Skeletal muscle tissue (tissue), 4 donors: Measurements from ENCODE around the gene ITCH. TPM values are rescaled to one million over a fixed set of nuclear protein-coding genes. Genes with fewer than 3 reads are reported as not detected.

Experiments
- H3K27ac ChIP-seq: one replicate; pipeline ENCODE4 v1.7.0; 2013; ENCODE audit warnings: mild to moderate bottlenecking, low read depth, low read length, inconsistent platforms
- H3K27me3 ChIP-seq, 3 donors: one replicate each; pipeline ENCODE4 v1.7.0; 2013; ENCODE audit warnings: low read length in 3 of 3; ENCODE audit not compliant: control insufficient read depth in 3 of 3, insufficient read depth in 3 of 3
- H3K36me3 ChIP-seq, 3 donors: one replicate each; pipeline ENCODE4 v1.7.0; 2013; ENCODE audit warnings: low read length in 3 of 3; ENCODE audit not compliant: control insufficient read depth in 3 of 3, insufficient read depth in 3 of 3
- H3K4me1 ChIP-seq, 3 donors: one replicate each; pipeline ENCODE4 v1.7.0; 2013; ENCODE audit warnings: low read length in 3 of 3, mild to moderate bottlenecking in 3 of 3; ENCODE audit not compliant: control insufficient read depth in 3 of 3, insufficient read depth in 3 of 3
- H3K4me3 ChIP-seq, 3 donors: one replicate each; pipeline ENCODE4 v1.7.0; 2013; ENCODE audit warnings: low read length in 3 of 3
- H3K9ac ChIP-seq, 3 donors: one replicate each; pipeline ENCODE4 v1.7.0; 2013; ENCODE audit warnings: low read length in 3 of 3, mild to moderate bottlenecking in 3 of 3, moderate library complexity in 2 of 3, low read depth in 1 of 3
- H3K9me3 ChIP-seq, 3 donors: one replicate each; pipeline ENCODE4 v1.7.0; 2013; ENCODE audit warnings: low read length in 3 of 3; ENCODE audit not compliant: control insufficient read depth in 3 of 3
- total RNA-seq: library from RNA; depleted of rRNA; stranded (reverse); fragments of >200 nt; gene quantifications from one replicate; pipeline ENCODE4 v1.2.3, GENCODE V29; 2014
- donor health status: Osteomylitis.

Gene ITCH
- total RNA-seq, 1 donor from 2014 or later, result 69.4 TPM

GRCh38 chr20:34531608-34532265 lies 168.7 kb downstream of the ITCH start:
- Histone ChIP-seq H3K9me3 (no peaks in the 10 kb centered on the region), H3K4me1 (peaks cover 0 to 27% (median 11%) of the 10 kb centered on the region in 3 donors), H3K27ac (no peak overlapping the region), H3K36me3 (peaks cover 61 to 73% (median 66%) of the 10 kb centered on the region in 3 donors), H3K9ac (no peak overlapping the region), H3K4me3 (no peak overlapping the region), H3K27me3 (no peaks in the 10 kb centered on the region)

DNA sequence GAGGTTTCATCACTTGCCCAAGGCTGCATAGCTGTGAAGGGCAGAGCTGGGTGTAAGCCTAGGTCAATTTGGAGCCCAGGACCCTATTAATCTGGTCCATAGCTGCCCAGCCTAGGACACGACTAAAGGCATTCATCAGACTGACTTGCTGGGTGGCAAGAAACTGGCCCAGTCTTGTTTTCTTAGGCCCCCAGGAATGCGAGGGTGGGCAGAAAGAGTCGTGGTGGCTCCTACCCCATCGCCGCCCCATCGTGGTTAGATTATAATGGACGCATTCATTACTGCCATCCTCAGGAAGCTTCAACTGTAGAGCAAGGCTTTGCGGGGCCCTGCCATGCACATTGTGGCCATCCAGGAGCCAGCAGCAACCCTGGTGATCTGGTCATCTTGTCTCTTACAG lies 169.2 kb downstream of the ITCH start:
- H3K36me3 ChIP-seq, result peaks cover 60 to 72% (median 66%) of the 10 kb centered on the region in 3 donors
- no peaks in the 10 kb centered on the region for H3K27me3 ChIP-seq
- H3K9me3 ChIP-seq, result no peaks in the 10 kb centered on the region
- H3K27ac ChIP-seq, result no peak overlapping the region
- no peak overlapping the region for H3K4me3 ChIP-seq
- H3K4me1 ChIP-seq, result peaks cover 0 to 21% (median 10%) of the 10 kb centered on the region in 3 donors
- H3K9ac ChIP-seq, result no peak overlapping the region

GRCh38 chr20:34532756-34533155 lies 169.7 kb downstream of the ITCH start:
- no peaks in the 10 kb centered on the region for H3K9me3 ChIP-seq
- H3K36me3 ChIP-seq, result peaks cover 60 to 72% (median 66%) of the 10 kb centered on the region in 3 donors
- H3K4me1 ChIP-seq, result peaks cover 0 to 21% (median 10%) of the 10 kb centered on the region in 3 donors
- H3K9ac ChIP-seq, result no peak overlapping the region
- H3K27ac ChIP-seq, result no peak overlapping the region
- no peak overlapping the region for H3K4me3 ChIP-seq
- H3K27me3 ChIP-seq, result no peaks in the 10 kb centered on the region

DNA sequence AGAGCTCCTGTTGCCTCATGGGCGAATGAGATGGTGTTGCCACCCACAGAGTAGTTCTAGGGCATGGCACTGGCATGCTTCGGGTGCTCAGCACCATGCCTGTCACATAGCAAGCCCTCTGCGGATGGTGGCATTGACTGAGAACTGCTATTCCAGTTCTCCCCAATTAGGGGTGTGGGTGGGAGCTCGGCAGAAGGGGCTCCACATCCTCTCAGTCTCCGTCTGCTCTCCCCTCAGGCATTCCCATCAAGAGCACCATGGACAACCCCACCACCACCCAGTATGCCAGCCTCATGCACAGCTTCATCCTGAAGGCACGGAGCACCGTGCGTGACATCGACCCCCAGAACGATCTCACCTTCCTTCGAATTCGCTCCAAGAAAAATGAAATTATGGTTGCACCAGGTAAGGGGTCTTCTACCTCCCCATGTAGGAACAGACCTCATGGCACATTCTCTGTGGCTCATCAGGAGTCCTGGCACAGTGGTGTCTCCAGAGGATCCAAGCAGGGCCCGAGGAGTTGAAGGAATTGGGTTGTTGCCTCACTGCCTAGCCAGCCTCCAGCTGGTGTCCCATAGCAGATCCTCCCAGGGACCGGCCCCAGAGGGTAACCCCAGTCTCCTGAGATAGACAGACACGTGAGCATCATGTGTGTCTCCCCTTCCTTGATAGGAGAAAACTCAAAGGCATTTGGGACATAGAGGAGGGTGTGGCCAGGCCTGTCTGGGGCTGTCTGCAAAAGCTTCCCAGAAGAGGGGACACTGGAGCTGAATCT lies 171.5 kb downstream of the ITCH start:
- H3K4me1 ChIP-seq, result peaks cover 0 to 14% (median 6%) of the 10 kb centered on the region in 3 donors
- H3K27me3 ChIP-seq, result no peaks in the 10 kb centered on the region
- H3K36me3 ChIP-seq, result peaks cover 51 to 69% (median 56%) of the 10 kb centered on the region in 3 donors
- H3K4me3 ChIP-seq, result no peak overlapping the region
- no peaks in the 10 kb centered on the region for H3K9me3 ChIP-seq
- no peak overlapping the region for H3K27ac ChIP-seq
- no peak overlapping the region for H3K9ac ChIP-seq

- Histone ChIP-seq H3K4me1 (peaks cover 0 to 6% (median 6%) of the 10 kb centered on the region in 3 donors), H3K27me3 (no peaks in the 10 kb centered on the region), H3K9me3 (no peaks in the 10 kb centered on the region), H3K9ac (no peak overlapping the region), H3K4me3 (no peak overlapping the region), H3K36me3 (peaks cover 50 to 64% (median 62%) of the 10 kb centered on the region in 3 donors), H3K27ac (no peak overlapping the region)
These were observed 172.3 kb downstream of the ITCH start for GRCh38 chr20:34535301-34535840.

DNA sequence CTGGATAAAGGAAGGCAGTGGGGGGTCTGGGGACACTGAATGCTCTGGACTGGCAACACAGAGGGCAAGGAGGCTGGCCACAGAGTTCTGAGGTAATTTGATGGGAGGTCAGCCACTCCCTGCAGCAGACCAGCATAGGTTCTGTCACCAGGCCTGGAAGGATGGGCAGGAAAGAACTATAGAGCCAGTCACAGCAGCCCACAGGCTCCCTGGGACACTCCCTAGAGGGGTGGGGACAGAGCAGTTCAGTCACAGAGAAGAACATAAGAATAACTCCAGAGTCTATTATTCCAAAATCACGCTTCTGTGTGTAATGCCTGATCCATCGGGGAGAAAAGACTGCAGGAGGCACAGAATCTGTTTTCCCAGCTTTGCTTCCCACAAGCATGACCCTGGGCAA lies 172.8 kb downstream of the ITCH start:
- H3K9me3 ChIP-seq, result no peaks in the 10 kb centered on the region
- H3K4me3 ChIP-seq, result no peak overlapping the region
- no peak overlapping the region for H3K9ac ChIP-seq
- no peaks in the 10 kb centered on the region for H3K27me3 ChIP-seq
- H3K4me1 ChIP-seq, result peaks cover 0 to 6% (median 3%) of the 10 kb centered on the region in 3 donors
- peaks cover 53 to 62% (median 61%) of the 10 kb centered on the region in 3 donors for H3K36me3 ChIP-seq
- no peak overlapping the region for H3K27ac ChIP-seq

GRCh38 chr20:34536798-34537394 lies 173.8 kb downstream of the ITCH start:
- Histone ChIP-seq H3K9ac (no peak overlapping the region), H3K27me3 (no peaks in the 10 kb centered on the region), H3K27ac (no peak overlapping the region), H3K36me3 (peaks cover 56 to 66% (median 66%) of the 10 kb centered on the region in 3 donors), H3K4me3 (no peak overlapping the region), H3K9me3 (no peaks in the 10 kb centered on the region), H3K4me1 (peaks cover 0 to 6% (median 3%) of the 10 kb centered on the region in 3 donors)

DNA sequence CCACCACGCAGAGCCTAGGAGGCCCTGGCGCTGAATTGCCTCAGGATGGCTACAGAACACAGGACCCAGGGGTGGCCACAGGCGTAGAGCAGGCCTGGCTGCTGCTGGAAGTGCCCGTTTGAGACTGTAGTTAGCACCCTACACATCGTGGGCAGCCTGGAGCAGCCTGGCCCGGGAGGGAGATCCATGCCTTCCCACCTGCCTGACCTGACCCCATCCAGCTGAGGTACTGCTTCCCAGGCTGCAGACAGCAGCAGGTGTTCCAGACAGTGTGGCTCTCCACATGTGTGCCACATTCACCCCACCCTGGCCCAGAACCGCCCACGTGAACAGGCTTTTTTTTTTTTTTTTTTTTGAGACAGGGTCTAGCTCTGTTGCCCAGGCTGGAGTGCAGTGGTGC lies 174.6 kb downstream of the ITCH start:
- H3K36me3 ChIP-seq, result peaks cover 53 to 69% (median 63%) of the 10 kb centered on the region in 3 donors
- H3K9ac ChIP-seq, result no peak overlapping the region
- H3K27me3 ChIP-seq, result no peaks in the 10 kb centered on the region
- H3K4me3 ChIP-seq, result no peak overlapping the region
- no peak overlapping the region for H3K27ac ChIP-seq
- H3K9me3 ChIP-seq, result no peaks in the 10 kb centered on the region
- peaks cover 0 to 5% (median 1%) of the 10 kb centered on the region in 3 donors for H3K4me1 ChIP-seq

- H3K36me3 ChIP-seq, result peaks cover 48 to 60% (median 58%) of the 10 kb centered on the region in 3 donors
- H3K4me1 ChIP-seq, result no peaks in the 10 kb centered on the region
- H3K9ac ChIP-seq, result no peak overlapping the region
- no peak overlapping the region for H3K27ac ChIP-seq
- H3K4me3 ChIP-seq, result no peak overlapping the region
- no peaks in the 10 kb centered on the region for H3K27me3 ChIP-seq
- no peaks in the 10 kb centered on the region for H3K9me3 ChIP-seq
These were observed 175.6 kb downstream of the ITCH start for GRCh38 chr20:34538671-34539123.
